NCI-H2227 treated with DMSO at 0.1 percent for 48 hours (cell line): ENCODE results near the gene PIGK.
"Not testable (repeated sequence)": the region's sequence is repeated elsewhere in the genome, so short reads cannot be mapped to it uniquely, and the experiment has no call there.

ENCODE experiments used
- DNase-seq: peaks from one replicate; lab custom pipeline; 2025; lab: John Stamatoyannopoulos, UW

The PIGK gene

DNA sequence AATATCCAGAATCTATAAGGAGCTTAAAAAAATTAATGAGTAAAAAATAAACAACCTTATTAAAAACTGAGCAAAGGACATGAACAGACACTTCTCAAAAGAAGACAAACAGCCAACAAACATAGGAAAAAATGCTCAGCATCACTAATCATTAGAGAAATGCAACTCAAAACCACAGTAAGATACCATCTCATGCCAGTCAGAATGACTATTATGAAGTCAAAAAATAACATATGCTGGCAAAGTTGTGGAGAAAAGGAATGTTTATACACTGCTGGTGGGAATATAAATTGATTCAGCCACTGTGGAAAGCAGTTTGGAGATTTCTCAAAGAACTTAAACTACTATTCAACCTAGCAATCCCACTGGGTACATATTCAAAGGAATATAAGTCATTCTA lies 25.3 kb downstream of the PIGK start:
- DNase-seq: no peak

DNA sequence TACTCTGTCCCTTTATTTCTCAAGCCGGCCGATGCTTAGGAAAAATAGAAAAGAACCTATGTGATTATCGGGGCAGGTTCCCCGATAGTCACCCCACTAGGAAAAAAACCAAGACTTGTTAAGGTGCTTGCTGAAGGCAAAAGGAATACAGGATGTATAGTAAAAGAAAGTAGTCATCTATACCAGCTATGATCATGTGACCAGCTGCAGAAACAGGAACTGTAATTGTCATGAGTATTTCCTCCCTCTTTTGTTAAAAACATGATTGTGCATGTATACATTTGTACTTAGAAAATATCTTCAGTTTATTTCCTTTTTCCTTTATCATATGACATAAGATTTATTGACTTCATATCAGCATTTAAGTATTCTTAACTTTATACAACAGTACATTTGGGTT lies 30.5 kb downstream of the PIGK start:
- no peak for DNase-seq

DNA sequence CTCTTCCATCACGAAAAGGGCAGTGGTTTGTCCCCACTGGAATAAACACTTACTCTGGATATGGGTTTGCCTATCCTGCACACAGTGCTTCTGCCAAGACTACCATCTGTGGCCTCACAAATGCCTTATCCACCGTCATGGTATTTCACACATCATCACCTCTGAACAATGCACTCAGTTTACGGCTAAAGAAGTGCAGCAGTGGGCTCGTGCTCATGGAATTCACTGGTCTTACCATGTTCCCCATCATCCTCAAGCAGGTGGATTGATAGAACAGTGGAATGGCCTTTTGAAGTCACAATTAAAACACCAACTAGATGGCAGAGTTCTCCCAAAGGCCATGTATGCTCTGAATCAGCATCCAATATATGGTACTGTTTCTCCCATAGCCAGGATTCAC lies 32.3 kb downstream of the PIGK start:
- not testable (repeated sequence) for DNase-seq

DNA sequence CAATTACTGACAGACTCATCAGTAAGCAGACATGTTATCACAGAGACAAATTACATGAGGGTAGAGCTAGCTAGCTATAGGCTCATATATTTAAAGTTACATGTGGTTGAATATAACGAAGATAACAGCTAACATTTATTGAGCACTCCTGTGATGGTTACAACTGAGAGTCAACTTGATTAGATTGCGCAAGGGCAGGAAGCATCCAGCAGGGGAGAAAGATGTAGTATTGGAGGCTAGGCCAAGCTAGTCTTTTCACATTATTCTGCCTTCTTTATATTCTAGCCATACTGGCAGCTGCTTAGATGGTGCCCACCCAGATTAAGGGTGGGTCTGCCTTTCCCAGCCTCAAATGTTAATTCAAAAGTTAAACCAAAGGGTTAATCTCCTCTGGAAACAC lies 37.1 kb downstream of the PIGK start:
- DNase-seq: no peak

DNA sequence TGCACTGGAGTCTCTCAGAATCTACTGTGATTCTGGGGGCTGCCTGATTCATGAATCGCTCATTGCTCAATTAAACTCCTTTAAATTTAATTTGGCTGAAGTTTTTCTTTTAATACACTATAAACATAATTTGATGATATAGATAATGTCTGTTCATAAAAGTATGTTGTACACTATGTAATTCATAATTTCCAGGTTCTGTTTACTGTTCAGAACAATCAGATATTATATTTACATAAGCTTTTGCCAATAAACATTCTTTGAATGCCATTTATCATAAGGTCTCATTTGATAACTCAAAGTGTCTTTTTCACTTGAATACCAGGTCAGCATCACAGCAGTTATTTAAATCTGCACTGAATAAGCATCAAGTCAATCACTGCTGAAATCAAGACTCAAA lies 39.6 kb downstream of the PIGK start:
- DNase-seq: no peak

DNA sequence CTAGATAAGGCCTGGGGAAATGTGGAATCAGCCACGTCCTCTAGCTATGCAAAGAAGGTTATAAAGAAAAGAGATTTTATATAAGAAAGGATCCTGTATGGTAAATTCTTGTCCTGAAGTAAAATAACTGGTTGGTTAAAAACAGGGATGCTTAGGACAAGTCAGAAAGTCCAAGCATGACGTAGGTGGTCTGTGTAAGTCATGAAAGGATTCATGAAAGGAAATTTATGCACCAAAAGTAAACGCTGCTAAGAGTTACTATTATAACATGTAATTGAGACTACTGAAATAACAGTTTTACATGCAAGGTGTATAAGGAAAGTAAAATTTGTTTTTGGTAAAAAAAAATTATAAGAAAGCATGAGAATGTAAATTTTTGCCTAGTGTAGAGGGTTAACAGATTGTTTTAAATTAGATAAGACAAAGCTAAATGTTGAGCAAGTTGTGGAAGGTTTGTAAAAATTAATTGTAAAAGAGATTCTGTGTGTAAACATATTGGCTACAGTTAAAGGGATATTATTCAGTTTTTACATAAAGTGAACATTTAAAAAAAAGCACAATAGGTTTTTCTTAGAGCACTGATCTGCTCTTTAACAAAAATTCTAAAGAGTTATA lies 43.9 kb downstream of the PIGK start:
- DNase-seq: no peak

DNA sequence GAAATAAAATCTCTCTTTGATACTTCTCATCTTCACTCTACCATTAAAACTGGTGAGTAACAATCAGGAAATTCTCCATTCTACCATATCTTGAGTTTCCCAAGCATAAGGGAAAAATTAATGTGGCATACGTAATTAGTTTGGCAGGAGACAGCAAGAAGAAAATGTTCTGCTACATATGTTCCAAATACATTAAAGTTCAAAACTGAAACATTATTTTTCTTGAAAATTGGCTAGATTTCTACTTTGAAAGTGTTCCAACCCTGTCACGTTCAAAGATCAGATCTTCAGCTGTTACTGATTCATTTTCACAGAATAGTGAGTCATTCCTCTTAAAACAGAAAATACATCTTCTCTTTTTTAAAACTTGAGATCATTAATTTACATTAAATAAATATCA lies 48.5 kb downstream of the PIGK start:
- DNase-seq: no peak

DNA sequence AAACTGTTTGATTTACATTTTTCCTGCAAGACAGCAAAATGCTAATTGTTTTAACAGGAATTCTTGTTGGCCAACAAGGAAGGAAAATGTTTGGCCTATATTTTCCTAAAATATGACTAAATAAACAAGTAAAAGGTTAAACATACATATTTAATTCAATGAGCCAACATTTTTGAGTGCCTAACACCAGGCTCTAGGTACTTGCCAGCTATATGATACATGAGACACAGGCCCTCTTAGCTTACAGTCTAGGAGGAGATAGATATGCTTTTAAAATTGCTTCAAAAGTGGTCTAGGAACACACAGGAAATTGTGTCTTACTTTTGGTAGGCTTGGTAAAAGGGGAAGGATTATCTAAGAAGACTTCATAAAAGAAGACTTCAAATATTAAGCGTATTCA lies 50.9 kb downstream of the PIGK start:
- no peak for DNase-seq

DNA sequence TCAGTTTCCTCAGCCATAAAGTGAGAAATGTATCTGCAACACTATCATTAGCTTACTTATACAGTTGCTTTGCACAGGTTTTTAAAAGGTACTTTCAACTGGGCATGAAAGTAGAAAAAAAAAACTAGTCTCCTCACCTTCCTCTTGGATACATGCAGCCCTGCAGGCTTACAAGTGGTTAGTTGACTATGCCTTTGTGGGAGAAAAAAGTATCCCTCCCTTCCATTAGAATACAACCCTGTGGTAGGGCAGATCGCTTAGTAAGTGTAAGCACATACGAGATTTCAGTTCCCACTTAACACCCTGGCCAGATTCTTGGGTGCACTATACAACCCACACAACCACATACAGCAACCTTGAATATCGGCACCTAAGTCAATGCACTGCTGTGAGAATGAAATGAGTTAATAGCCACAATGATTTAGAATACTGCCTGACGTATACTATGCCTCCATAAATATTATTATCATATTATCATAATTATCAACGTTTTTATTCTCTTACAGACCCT lies 54.7 kb downstream of the PIGK start:
- no peak for DNase-seq

DNA sequence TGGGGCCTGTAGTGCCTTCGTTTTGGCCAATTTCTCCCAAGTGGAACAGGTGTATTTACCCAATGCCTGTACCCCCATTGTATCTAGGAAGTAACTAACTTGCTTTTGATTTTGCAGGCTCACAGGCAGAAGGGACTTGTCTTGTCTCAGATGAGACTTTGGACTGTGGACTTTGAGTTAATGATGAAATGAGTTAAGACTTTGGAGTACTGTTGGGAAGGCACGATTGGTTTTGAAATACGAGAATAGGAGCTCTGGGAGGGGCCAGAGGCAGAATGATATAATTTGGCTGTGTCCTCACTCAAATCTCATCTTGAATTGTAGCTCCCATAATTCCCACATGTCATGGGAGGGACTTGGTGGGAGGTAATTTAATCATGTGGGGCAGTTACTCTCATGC lies 59.5 kb downstream of the PIGK start:
- not testable (repeated sequence) for DNase-seq

DNA sequence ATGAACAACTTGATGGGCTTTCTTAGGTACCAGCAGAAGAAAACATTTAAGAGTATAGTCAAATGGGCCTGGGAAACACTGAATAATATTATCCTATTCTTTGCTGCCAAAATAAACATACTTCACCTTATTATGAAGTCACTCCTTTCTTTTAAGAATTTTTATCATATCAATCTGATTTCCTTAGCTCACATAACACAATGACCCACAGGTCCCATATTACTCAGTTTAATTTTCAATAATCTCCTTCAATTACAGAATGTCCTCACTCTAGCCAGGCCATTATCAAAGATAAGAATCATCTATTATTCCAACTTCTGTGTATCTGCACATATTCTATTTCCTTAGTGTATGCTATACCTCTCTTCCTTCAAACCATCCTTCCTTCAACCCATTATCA lies 63.0 kb downstream of the PIGK start:
- DNase-seq: no peak

DNA sequence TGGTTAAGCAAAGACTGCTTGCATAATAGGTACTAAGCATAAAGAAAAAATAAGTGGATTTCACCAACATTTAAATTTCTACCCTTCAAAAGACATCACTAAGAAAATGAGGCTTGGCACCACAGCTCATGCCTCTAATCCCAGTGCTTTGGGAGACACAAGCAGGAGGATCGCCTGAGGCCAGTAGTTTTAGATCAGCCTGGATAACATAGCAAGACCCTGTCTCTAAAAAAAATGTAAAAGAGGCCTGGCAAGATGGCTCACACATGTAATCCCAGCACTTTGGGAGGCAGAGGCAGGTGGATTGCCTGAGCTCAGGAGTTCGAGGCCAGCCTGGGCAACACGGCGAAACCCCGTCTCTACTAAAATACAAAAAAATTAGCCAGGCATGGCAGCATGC lies 73.0 kb downstream of the PIGK start:
- DNase-seq: no peak

DNA sequence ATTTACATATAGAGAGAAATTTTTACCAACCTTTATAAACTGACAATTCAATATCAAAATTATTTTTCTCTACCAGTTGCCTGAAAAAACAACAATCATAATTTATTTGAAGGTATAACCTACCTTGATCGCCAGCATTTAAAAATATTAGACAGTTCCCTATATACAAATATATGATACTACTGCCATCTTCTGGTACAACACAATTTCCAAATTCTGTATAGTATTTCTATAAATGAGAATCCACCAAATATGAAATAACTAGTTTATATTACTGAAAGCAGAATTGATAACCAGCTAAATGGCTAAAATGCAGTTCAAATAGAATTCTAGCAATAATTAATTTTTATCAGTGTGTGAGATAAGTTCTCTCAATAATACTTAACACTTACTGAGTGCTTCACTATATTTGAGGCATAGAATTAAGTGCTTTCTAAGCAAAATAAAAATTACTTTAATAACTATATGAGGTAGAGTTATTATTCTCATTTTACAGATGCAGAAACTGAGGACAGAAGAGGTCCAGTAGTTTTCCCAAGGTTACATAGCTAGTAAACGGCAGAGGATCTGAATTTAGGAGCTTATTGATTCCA lies 75.6 kb downstream of the PIGK start:
- DNase-seq: peak; percentile 16

DNA sequence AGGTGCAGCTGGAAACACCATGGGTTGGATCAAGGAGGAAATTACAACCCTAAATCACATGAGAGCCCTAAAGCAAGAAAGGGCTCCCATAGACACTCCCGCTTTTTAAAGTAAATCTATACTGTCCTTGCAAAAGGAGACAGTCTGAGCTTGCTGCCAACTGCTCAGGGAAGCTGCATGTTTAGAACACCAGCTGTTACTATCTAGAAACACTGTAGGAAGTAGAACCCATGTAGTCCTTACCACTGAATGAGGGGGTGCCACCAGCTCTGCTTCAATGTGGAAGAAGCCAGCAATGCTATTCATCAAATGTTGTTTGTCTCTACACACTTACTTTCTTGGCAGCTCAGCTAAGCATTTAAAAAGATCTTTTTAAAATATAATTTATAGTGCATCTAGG lies 79.8 kb downstream of the PIGK start:
- DNase-seq: no peak

DNA sequence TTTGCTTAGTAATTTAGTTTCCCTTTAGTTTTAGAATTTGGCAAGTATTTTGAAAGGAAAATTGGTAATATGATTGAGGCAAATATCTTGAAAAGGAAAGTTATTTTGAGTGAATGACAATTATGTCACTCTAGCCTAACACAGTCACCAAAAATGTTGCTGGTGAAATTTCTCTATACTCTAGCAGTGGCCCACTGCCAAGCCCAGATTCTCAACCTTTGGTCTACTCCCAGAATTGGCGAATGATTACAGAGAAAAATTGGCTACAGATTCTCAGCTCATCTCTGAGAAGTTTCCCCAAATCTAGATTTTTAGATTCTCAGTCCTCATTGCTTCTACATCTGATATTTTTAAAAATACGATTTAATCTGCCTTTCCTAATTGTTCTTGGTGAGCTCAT lies 84.9 kb downstream of the PIGK start:
- no peak for DNase-seq

DNA sequence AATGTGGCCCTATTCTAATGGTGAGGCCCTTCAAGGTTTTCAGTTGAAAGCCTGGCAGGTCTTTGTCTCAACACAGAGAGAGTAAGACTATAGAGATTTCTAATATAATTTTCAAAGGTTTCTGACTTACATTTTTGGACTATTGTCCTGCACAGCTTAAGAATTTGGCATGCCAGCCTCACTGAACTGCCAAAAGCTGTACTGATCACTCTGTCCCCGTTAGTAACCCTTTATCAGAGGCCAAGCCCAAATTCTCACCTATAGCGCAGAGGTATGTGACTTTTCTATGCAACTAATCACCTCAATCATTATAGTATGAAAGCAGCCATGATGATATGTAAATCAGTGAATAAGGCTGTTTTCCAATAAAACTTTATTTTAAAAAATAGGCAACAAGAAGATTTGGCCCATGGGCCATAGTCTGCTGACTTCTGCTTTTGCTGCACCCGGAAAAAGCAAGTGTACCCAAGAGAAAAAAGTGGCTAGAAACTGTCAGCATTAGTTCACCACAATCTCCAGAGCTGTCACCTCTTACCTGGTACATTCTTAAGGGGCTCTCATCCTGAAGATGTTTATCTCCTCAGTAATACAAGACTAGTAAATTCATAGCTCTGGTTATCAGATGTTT lies 85.4 kb downstream of the PIGK start:
- DNase-seq: no peak

DNA sequence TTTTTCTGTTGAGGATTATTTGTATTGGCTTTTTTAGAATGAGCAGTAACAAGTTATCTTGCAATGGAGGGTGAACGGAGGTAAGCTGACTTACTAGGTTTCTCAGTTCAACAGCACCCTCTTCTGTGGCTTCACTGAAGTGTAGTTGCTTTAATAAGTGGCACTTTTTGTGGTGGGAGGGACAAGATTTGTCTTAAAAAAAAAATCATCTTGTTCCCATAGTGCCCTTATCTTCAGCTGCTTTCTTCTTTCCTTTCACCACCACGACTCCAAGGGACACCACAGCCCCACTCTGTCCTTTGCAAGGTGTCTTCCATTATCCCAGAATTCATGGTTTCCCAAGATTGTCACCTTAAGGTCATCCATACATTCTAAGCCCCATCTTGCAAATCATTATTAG lies 92.9 kb downstream of the PIGK start:
- peak; percentile 79 for DNase-seq

DNA sequence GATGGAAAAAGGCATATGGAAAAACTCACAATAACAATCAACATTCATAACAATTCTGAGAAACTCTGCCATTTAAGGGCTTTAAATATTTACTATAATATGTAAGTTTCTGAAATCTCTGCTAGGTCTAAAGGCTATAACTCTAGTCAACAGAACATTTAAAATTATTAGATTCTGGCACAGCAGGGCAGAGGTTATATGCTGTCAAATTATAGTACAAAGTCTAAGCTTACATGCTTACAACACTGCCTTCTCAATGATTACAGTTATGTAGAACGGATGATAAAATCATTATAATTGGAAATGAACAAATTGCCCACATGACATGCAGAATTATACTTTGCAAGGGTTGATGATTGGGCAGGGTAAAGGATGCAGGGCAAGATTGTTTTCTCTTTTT lies 97.7 kb downstream of the PIGK start:
- DNase-seq: no peak

DNA sequence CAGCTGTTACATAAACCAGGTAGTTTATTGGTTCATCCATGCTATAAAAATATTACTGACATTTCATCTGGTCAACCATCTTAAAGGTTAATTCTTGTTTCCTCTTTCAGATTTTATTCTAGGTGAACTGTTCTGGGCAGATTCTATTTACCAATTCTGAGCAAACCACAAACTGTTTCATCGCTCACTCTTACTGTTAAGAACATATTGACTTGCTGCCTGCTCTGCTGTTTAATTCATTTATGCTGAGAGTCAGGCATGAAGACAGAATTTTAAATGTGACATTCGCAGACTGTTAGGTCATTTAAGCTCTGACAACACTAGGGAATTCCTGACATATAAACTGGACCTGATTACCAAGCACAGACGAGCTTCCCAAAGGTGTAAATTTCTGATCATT lies 98.3 kb downstream of the PIGK start:
- DNase-seq: no peak

DNA sequence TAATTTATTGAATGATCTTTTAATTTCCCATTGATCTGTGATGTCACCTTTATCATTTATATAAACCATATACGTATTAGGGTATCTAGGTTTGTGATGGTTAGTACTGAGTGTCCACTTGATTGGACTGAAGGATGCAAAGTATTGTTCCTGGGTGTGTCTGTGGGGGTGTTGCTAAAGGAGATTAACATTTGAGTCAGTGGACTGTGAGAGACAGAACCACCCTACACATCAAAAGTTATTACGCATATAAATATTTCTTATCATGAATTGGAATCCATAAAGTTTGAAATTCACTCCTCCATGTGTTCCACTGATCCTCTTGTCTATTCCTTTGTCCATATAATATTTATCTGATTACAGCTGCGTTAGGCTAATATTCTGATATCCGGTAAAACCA lies 100.5 kb downstream of the PIGK start:
- no peak for DNase-seq

DNA sequence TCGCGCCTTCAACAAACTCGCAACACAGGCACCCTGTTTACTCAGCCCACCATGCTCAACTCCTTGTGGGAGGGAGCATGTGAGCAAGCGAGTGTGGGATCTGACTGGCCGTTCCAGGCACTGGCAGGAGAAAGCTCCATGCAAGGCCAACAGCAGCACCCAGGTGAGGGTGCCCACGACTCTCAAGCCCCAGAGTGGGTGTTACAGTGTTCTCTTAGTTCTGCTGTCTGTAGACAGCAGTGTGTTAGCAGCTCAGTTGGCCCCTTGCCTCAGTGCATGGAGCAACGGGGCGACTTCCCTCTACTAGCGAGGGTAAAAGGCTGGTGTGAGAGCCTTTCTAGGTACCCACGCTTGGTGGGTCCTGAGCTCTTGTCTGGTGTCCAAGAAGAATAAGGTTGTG lies 114.6 kb downstream of the PIGK start:
- DNase-seq: no peak

DNA sequence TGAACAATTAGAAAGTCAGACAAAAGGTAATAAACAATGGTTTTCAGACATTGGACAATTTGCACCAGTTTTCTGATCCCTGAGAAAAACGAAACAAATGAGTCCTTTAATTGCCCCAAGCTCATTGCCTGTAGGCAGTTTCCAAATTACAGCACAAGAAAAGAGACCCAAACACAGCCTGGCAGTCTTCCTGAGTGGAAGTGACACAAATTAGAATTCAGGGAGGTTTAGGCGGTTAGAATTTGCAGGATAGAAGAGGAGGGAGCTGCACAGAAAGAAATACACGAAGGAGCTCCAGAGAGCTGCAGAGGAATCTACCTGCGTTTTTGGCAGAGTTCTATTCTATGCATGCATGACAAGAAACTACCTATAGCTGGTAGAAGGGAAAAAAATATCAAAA lies 115.7 kb downstream of the PIGK start:
- no peak for DNase-seq

DNA sequence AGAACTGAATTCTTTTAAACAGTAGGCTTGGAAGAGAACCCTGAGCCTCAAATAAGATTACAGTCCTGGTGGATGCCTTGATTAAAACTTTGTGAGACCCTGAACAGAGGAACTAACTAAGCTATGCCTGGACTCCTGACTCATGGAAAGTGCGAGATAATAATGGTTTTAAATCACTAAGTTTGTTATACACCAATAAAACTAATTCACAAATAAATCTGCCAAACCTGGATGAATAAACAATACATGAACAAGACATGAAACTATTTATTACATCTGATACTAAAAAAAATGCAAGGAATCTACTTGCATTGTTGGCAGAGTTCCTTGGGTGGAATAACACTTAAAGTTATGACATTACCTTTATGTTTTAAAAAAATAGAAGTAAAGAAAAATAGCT lies 118.4 kb downstream of the PIGK start:
- no peak for DNase-seq
